HG03342 (cell line): ENCODE measurements around the gene OSGIN1.

ENCODE experiments used
- ATAC-seq: cut with Tn5 transposase; IDR thresholded peaks from one replicate; pipeline ENCODE4 v1.9.1; 2021; ENCODE audit warnings: mild to moderate bottlenecking, moderate library complexity; ENCODE audit not compliant: unreplicated experiment

The OSGIN1 gene

DNA sequence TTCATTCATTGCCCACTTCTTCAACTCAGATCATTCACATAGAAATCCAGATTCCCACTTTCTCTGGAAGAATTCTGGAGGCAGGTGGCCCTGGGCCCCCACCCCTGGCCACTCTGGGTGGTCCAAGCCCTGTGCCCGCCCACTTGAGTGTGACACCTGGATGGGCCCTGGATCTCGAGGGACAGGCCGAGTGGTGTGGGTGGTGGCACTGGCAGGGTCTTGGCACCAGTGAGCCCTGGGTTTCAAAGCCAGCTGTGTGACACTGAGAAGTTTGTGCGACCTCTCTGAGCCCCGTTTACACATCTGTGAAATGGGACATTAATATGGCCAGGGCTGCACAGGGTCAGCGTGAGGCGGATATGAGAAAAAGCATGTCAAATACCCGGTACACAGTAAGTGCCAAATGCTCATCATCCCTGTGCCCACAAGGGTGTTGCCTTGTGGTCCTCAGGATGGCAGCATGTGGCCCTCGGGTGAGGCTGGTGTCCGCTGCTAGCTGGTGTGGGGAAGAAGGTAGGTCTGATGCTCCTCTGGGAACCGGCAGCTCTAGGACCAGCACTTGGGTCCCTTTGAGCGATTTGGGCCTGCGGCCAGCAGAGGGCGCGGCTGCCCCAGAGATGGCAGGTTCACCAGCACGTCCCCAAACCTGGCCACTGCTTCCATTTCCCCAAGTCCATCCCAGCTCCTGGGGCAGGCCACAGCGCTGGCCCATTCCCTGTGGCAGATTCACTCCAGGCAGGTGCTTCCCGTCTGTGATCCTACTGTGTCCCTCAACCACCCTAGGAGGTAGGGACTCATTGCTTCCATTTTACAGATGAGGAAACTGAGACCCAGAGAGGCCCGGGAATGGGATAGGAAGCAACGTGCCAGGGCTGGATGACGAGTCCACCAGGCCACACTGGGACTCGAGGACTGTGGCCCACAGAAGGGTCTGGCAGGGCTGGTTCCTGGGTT, 3.6 kb downstream of the OSGIN1 start:
- no peak for ATAC-seq

DNA sequence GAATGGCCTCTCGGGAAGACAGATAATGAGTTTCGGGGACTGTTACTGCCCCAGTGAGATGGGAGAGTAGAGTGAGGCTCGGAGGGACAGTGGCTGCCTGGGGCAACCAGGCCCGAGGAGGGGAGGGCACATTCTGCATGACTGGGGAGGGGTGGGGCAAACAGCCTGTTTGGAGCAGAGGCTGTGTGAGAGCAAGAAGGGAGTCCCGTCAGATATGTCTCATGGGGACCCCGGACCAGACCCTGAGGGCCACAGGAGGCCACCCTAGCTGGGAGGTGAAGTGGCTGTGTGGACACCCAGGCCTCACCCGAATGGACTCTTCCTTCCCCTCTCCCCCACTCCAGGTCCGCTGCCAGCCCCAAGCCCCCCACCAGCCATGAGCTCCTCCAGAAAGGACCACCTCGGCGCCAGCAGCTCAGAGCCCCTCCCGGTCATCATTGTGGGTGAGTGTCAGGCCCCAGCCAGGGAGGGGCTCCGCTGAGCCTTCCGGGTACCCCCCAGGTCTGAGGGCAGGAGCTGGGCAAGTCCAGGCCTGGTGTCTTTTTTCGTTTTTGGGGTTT, 4.3 kb downstream of the OSGIN1 start:
- ATAC-seq = no peak

DNA sequence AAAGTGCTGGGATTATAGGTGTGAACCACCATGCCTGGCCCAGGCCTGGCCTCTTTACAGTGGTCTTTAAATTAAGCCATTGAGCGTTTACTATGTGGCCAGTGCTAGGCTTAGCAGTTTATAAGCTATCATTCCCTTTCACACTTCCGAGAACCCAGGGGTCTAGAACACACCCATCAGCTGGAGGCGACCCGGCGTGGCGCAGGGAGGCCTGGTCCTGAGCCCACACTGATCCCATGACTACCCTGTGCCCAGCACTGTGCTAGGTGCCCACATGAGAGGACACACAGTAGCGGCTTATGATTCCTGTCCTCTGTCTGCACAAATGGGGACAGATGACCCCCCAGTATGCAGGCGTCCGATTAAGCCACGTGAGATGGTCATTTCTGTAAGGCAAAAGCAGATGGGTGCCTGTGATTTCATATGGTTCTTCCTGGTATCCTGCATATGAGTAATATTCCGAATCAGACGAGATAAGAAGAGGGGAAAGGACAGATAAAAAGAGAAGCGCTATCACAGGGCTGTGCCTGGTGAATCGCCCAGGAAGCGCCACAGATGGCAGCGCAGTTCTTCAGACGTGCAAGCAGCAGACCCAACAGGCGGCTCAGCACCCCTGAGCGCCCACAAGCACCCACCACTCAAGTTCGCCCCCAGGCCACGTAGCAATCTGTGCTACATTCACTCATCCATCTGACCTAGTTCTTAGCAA, 5.3 kb downstream of the OSGIN1 start:
- ATAC-seq = no peak

DNA sequence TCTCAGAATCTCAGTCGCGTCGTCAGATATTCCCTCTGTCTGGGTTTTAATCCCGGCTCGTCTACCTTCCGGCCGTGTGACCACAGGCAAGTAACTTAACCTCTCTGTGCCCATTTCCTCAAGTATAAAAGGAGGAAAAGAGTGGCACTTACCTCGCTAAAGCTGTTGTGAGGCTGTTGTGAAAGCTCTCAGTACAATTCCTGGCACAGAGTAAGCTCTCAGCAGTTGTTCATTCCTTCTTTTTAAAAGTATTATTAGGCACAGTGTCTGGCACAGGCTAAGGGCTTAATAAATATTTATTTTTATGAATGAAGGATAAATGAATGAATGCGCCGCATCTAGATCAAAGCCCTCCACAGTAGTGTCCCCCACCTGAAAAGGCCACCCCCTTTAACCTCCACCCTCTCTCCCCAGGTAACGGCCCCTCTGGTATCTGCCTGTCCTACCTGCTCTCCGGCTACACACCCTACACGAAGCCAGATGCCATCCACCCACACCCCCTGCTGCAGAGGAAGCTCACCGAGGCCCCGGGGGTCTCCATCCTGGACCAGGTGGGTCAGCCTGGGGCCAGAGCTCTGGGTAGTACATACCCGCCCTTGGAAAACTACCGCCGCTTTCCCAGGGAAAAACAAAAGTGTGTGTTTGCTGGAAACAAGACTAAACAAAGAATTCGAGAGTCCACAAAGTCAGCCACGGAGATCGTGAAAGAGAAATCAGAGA, 6.0 kb downstream of the OSGIN1 start:
- ATAC-seq = no peak

DNA sequence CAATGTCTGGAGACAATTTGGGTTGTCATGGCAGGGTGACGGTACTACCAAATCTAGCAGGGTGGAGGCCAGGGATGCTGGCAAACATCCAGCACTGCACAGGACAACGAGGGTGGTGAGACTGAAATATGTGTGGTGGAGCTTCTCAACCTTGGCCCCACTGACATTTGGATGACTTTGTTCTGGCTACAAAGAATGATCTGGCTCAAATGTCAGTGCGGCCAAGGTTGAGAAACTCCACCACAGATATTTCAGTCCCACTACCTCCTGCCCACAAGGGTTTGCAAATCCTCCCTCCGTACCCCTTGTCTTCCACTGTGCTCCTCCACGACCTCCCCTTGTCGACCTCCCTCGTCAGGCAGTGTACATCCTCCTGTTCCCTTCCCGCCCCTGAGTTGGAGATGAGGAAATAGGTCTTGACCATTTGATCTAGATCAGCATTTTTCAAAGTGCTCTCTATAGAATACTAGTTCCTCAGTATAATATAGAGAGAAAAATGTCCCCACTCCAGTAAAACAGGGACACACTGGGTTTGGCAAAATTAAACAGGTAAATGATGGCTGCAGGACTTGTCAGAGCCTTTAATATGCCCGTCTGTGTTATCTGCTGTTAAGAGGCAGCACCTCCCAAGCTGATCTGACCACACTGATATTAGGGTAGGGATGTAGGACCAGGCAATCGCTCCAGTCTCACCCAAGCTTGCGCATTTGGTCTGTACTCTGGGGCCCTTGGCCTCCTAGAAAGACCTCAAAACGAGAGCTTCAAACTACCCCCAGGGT, 6.8 kb downstream of the OSGIN1 start:
- ATAC-seq = no peak

DNA sequence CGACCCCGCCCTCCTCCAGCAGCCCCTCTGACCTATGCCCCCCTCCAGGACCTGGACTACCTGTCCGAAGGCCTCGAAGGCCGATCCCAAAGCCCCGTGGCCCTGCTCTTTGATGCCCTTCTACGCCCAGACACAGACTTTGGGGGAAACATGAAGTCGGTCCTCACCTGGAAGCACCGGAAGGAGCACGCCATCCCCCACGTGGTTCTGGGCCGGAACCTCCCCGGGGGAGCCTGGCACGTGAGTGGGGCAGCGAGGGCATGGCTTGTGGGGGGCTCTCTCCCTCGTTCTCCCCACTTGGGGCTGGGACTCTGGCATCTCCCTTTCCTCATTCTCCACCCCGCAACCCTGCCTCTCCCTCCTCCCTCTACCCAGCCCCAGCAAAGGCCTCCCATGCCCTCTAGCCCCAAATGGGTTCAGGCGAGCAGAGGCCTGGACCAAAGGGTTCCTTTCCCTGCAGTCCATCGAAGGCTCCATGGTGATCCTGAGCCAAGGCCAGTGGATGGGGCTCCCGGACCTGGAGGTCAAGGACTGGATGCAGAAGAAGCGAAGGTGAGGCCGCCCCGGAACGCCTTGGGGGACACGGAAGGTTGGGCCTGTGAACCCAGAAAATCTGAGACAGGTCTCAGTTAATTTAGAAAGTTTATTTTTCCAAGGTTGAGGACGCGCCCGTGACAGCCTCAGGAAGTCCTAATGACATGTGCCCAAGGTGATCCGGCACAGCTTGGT, 7.6 kb downstream of the OSGIN1 start:
- ATAC-seq = no peak

DNA sequence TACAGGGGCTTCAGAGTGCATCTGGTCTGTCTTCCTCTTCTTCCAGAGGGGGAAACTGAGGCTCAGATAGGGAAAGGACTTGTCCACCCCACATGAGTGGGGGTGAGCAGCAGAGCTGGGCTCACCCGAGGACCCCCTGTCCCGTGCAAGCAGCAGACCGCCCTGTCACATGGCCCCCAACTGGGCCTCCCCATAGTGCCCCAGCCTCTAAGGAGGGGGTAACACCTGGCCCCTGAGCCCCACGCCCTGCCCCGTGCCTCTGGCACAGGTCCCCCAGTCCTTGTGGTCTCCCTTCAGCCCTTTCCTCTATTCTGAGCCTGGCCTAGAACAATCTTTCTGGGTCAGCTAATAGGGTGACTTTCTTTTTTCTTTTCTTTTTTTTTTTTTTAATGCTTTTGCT, 8.6 kb downstream of the OSGIN1 start:
- no peak for ATAC-seq

DNA sequence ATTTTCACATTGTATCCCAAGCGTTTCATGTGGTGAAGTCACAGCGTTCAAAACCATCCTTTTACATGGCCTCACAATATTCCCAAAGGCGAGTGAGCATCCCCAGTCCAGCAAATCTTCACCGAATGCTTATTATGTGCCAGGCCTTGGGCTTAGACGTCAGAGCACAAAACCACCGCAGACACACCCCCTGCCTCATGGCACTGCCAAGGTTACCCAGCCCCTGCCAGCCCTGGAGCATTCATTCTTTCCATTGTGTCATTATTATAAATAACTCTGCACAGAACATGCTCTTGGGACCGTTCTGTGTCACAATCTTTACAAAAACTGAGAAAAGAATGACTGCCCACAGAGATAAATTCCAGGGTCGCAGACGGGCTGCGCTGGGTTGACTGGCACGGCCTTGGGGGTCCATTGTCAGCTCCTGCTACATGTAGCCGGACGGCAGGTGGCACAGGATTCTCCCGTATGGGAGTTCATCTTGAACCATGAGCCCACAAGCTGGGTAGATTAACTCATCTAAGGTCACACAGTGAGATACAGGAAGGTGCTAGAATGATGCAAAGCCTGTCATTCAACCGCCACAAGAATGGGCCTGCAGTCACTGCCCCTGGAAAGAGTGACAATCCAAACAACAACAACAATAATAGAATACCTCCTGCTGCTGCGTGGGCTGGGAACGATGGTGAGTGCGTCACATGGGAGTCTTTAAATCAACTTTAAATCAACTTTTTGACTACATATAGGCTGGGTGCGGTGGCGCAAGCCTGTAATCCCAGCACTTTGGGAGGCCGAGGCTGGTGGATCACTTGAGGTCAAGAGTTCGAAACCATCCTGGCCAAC, 10.5 kb downstream of the OSGIN1 start:
- ATAC-seq = no peak

DNA sequence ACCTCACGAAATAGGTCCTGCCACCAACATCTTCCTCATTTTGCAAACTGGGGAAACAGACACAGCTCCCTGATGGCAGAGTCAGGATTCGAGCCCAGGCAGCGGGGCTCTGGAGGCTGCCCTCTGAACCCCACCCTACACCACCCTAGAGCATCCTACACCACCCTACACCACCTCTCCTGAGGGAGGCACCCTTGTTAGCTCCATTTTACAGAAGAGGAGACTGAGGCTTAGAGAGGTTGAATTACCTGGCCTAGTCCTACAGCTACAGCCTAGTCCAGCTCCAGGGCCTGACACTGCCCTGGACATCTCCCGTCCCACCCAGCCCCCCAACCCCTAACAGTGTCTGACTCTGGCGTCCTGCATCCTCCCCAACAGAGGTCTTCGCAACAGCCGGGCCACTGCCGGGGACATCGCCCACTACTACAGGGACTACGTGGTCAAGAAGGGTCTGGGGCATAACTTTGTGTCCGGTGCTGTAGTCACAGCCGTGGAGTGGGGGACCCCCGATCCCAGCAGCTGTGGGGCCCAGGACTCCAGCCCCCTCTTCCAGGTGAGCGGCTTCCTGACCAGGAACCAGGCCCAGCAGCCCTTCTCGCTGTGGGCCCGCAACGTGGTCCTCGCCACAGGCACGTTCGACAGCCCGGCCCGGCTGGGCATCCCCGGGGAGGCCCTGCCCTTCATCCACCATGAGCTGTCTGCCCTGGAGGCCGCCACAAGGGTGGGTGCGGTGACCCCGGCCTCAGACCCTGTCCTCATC, 11.8 kb downstream of the OSGIN1 start:
- ATAC-seq = no peak

DNA sequence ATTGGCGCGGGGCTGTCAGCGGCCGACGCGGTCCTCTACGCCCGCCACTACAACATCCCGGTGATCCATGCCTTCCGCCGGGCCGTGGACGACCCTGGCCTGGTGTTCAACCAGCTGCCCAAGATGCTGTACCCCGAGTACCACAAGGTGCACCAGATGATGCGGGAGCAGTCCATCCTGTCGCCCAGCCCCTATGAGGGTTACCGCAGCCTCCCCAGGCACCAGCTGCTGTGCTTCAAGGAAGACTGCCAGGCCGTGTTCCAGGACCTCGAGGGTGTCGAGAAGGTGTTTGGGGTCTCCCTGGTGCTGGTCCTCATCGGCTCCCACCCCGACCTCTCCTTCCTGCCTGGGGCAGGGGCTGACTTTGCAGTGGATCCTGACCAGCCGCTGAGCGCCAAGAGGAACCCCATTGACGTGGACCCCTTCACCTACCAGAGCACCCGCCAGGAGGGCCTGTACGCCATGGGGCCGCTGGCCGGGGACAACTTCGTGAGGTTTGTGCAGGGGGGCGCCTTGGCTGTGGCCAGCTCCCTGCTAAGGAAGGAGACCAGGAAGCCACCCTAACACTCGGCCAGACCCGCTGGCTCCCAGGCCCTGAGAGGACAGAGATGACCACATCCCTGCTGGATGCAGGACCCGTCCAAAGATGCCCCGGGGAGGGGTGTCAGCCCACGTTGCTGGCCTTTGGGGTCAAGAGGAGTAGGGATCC, 12.6 kb downstream of the OSGIN1 start:
- no peak for ATAC-seq

DNA sequence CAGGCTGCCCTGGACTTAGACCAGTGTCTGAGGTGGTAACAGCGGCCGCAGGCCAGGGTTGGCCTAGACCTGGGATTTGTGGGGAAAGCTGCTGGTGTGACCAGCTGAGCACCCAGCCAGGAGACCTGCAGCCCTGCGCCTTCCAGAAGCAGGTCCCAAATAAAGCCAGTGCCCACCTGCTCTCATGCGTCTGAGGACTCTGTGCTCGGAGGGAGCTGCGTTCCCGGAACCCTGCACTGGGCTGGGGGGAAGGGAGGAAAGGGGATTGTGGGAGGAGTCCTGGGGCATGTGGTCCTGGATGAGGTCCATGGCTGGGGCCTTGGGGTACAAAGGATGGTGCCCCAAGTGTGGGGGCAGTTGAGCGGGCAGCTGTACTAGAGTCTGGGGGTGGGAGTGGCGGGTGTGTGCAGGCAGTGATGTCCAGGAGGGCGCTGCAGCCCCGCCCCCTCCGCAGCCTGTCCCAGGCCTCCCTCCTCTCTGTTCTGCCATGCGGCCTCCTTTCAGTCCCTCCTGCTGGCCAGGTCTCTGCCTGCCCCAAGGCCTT, 13.2 kb downstream of the OSGIN1 start:
- no peak for ATAC-seq

DNA sequence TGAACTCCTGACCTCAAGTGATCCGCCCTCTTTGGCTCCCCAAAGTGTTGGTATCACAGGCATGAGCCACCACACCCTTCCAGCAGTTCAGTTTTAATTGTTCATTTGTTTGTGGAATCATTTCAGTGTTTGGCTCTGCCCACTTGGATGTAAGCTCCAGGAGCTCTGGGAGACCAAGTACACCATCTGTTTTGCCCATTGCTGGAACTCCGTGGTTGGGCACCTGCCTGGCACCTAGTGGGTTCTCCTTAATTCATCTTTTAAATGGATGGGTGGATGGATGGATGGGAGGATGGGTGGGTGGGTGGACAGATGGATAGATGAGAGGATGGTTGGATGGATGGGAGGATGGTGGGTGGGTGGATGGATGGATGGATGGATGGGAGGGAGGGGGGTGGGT, 14.1 kb downstream of the OSGIN1 start:
- no peak for ATAC-seq

DNA sequence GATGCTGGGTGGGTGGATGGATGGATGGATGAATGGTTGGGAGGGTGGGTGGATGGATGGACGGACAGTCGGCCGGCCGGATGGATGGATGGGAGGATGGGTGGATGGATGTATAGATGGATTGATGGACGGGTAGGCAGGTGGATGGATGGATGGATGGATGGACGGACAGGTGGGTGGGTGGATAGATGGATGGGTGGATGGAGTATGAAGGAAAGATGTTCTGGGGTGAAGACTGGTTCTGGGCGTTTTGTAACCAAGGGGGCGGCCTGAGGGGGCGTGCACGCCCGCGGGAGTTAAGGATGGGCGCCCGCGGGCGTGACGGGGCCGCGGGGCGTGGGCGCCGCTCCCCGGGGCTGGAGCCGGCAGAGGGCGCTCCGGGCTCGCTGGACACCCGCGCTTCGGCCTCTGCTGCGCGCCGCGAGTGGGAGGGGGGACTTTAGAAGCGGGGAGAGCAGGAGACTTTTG, 14.8 kb downstream of the OSGIN1 start, which contains the start of gene NECAB2:
Gene NECAB2 (plus strand): TSS at position 407 of the 468 bp plus-strand sequence. CDS start 405 bp downstream, outside the sequence.
- no peak for ATAC-seq

DNA sequence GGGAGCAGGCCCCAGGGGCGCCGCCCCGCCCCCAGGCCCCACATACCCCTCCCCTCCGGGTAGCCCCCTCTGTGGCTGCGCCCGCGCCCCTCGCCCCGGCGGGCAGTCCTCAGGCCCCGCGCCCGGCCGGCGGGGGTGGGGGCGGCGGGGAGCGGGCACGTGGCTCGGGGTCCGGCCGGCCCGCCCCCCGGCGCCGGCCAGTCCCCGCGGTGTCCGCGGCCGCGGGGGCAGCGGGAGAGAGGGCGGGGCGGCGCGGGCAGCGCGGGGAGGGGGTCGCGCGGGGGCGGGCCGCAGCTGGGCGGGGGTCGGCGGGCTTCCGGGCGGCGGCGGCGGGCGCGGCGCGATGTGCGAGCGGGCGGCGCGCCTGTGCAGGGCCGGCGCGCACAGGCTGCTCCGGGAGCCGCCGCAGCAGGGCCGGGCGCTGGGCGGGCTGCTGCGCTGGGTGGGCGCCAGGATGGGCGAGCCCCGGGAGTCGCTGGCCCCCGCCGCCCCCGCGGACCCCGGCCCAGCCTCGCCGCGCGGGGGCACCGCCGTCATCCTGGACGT, 15.3 kb downstream of the OSGIN1 start:
- ATAC-seq = no peak

DNA sequence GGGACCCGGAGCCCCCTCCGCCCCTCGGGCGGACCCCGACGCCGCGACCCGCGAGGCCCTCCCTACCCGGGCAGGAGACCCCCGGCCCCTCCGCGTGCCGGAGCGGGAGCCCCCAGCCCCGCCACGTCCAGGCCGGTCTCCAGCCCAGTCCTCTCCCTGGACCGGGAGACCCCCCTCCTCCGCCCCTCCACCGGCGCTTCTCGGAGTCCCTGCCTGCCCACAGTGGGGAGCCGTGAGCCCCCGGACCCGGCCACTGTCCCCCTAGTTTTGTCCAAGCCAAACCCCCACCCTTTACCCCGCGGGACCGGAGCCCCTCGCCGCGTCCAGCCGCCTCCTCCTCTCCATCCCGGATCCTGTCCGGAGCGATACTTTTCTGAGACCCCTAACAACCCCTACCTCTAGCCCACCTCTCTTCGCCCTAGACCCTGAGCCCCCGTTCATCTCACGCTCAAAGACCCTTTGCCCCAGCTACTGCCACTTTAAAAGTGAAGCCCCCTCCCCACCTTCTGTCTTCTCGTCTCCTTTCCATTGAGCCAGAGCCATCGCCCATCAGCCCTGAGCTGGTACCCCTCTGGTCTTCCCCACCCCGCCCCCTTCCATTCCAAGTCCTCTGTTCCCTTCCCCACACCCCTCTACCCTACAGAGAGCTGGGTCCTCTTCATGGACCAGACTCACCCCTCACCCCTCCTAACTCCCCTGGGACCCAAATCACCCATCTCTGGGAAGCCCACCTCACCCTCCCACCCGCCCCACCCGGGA, 16.0 kb downstream of the OSGIN1 start:
- ATAC-seq = no peak
